CD4-positive, alpha-beta T cell treated with Interleukin-17A for 4 hours (primary cell): ENCODE results near the gene CLCN1.

Experiments
- DNase-seq: peaks from one replicate; pipeline ENCODE4 v3.0.0-alpha.2; 2020; ENCODE audit warnings: mixed read lengths

Gene CLCN1

DNA sequence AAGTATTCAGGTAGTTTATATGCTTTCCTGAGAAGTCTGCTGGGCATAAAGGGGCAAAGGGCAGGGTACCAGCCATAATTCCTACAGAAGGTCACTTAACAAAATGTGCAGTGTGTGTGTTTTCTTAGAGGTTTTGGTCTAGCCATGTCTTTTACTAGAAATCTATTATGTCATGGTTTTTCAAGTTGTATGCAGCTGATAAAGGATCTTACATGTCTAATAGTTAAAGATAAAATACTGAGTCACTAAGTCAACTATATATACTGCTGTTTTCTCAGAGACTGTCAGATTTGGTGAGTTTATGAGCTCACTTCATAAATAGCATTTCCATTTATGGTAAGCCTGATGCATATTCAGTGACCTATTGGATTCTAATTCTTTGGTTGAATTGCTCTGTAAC lies 20.0 kb upstream of the CLCN1 start:
- DNase-seq: no peak

DNA sequence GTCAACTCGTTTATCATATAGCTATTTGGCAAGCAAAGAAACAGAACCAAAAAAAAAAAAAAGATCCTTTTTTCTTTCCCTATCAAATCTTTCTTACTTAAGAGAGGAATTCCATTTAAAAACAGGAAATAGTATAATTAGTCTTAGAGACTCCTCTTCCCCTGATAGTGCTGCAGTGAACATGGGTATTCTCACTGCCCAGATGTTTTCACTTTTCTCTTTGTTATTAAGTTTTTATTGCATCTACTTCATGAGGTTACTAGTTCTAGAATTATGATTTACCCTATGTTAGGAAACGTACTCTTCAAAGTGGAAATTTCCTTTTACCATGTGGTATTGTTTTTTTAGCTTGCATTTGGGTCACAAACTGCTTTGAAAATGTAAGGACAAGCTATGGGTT lies 19.2 kb upstream of the CLCN1 start:
- no peak for DNase-seq

DNA sequence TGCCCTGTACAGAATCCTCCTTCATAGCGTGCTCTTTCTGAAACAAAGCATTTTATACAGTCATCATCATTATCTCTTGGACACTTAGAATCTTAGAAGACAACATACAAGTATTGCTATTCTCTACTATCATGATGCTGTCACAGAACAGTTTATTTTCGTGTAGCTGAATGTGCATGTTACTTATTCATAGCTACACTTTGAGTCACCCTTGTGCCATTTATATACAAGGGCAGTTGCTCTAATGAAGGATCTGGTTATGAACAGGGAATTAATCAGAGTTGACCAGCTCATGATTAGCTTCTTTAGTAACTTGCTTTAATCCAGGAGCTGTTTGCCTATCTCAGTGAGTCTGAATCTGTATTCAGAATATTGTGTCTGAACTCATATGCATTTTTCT lies 16.6 kb upstream of the CLCN1 start:
- DNase-seq: no peak

DNA sequence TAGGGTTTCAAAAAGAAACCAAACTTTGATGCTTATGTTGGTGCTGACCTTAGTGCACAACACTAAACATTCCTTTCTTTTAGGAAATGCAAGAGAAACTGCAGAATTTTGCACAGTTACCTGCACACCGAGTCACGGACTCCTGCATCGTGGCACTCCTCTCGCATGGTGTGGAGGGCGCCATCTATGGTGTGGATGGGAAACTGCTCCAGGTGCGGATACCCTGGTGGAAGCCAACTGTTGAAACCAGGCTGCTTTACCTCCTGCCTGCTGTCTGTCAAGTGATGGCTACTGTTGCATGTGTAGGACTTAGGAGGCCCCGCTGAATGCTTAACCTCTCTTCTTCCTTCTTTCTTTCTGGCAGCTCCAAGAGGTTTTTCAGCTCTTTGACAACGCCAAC lies 16.1 kb upstream of the CLCN1 start:
- DNase-seq: peak; percentile 79

- DNase-seq: no peak
Measured at GRCh38 chr7:143300959-143301935, 14.7 kb upstream of the CLCN1 start.

GRCh38 chr7:143303733-143304132 lies 12.2 kb upstream of the CLCN1 start:
- DNase-seq: no peak

DNA sequence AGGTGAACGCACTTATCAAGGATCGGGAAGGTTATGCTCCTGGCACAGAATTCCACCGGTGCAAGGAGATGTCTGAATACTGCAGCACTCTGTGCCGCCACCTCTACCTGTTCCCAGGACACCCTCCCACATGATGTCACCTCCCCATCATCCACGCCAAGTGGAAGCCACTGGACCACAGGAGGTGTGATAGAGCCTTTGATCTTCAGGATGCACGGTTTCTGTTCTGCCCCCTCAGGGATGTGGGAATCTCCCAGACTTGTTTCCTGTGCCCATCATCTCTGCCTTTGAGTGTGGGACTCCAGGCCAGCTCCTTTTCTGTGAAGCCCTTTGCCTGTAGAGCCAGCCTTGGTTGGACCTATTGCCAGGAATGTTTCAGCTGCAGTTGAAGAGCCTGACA lies 11.0 kb upstream of the CLCN1 start:
- DNase-seq: no peak

DNA sequence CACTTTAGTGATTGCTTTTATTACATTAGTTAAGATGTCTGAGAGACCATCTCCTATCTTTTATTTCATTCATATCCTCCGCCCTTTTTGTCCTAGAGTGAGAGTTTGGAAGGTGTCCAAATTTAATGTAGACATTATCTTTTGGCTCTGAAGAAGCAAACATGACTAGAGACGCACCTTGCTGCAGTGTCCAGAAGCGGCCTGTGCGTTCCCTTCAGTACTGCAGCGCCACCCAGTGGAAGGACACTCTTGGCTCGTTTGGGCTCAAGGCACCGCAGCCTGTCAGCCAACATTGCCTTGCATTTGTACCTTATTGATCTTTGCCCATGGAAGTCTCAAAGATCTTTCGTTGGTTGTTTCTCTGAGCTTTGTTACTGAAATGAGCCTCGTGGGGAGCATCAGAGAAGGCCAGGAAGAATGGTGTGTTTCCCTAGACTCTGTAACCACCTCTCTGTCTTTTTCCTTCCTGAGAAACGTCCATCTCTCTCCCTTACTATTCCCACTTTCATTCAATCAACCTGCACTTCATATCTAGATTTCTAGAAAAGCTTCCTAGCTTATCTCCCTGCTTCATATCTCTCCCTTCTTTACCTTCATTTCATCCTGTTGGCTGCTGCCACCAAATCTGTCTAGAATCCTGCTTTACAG lies 10.4 kb upstream of the CLCN1 start:
- peak; percentile 78 for DNase-seq

DNA sequence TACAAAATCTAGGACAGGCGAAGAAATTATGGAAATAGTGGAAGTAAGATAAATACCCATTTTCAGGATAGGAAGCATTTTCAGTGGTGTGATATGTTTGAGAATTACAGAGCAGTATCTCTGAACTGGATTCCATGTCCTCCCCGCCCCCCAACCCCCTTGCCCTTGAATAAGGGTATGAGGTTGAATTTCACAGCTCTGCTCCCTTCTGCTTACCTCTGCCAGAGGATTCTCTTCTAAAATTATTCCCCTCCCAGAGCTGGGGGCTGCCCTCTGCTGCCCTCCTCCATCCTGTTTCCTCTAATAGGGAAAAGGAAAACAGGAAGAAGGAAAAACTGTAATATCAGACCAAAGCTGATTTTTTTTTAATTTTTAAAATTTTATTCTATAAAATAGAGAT lies 7.3 kb upstream of the CLCN1 start:
- no peak for DNase-seq

GRCh38 chr7:143314127-143314526 lies 1.8 kb upstream of the CLCN1 start:
- DNase-seq: no peak

DNA sequence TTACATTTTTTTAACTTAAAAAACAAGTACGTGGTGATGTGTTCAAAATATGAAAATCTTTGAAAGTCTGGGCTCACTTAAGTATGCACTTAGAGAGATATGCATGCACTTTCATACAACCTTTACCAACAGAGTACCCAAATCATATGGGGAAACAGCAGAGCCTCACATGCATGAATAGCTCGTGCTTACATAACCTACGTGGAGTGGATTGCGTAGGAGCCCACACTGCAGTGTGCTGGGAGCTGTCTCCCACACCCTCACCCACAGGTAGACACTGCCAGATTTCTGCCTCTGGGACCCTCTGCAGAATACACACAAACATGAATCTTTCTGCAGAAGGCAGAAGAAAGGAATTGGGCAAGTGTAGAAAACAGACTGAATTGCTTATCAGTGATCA lies 581 bp downstream of the CLCN1 start:
- no peak for DNase-seq

GRCh38 chr7:143318661-143319060 lies 2.8 kb downstream of the CLCN1 start:
- no peak for DNase-seq

DNA sequence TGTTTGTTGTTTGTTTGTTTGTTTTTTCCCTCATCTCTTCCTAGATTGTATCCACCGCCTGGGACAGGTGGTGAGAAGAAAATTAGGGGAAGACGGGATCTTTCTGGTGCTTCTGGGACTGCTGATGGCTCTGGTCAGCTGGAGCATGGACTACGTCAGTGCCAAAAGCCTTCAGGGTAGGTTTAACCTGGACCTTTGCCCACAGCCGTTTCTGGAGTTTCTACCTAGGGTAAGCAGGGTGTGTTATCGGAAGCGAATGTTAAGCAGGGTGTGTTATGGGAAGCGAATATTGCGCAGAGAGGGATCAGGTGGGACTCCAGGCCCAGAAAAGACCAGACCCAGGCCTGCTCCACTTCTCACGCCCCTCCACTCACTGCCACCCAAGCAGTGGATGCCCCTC lies 4.7 kb downstream of the CLCN1 start:
- DNase-seq: no peak

DNA sequence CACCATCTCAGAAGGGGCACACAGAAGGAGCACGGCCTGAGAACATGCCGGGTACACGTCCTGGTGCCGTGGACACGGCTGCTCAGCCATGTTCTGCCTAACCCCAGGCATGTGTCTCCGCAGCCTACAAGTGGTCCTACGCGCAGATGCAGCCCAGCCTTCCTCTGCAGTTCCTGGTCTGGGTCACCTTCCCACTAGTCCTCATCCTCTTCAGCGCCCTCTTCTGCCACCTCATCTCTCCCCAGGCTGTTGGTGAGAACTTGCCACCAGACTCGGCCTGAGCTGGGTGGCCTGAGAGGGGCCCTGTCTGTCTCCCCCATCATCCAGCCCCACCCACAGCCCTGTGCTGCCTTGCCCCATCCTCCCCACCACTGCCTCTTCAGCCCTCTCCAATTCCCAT lies 5.3 kb downstream of the CLCN1 start:
- DNase-seq: no peak

- DNase-seq: peak; percentile 45
Measured at GRCh38 chr7:143321734-143322133, 5.8 kb downstream of the CLCN1 start.

- DNase-seq: no peak
Measured at GRCh38 chr7:143322760-143323633, 7.1 kb downstream of the CLCN1 start.

GRCh38 chr7:143323653-143324052 lies 7.7 kb downstream of the CLCN1 start:
- DNase-seq: no peak

GRCh38 chr7:143325240-143325639 lies 9.3 kb downstream of the CLCN1 start:
- DNase-seq: no peak

DNA sequence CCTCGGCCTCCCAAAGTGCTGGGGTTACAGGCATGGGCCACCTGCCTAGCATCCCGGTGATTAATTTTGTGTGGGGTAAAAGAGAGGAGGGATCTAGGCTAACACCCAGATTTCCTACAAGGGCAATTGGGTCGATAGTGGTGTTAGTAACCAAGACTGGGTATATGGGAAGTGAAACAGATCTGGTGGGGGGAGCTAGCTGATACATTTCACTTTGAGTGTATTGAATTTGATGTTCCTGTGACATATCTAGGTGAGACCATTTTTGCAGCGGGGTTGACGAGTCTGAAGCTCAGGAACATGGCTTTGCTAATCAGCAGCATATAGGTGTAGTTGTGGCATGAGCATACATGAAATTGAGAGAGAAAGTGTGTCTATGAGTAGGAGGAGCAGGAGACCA lies 12.0 kb downstream of the CLCN1 start:
- no peak for DNase-seq

- DNase-seq: no peak
Measured at GRCh38 chr7:143329471-143330170, 13.7 kb downstream of the CLCN1 start.

GRCh38 chr7:143331179-143331801 lies 15.4 kb downstream of the CLCN1 start:
- no peak for DNase-seq

- no peak for DNase-seq
Measured at GRCh38 chr7:143334244-143334643, 18.3 kb downstream of the CLCN1 start.
